Measurements from ENCODE around the gene HSPG2.

DNA sequence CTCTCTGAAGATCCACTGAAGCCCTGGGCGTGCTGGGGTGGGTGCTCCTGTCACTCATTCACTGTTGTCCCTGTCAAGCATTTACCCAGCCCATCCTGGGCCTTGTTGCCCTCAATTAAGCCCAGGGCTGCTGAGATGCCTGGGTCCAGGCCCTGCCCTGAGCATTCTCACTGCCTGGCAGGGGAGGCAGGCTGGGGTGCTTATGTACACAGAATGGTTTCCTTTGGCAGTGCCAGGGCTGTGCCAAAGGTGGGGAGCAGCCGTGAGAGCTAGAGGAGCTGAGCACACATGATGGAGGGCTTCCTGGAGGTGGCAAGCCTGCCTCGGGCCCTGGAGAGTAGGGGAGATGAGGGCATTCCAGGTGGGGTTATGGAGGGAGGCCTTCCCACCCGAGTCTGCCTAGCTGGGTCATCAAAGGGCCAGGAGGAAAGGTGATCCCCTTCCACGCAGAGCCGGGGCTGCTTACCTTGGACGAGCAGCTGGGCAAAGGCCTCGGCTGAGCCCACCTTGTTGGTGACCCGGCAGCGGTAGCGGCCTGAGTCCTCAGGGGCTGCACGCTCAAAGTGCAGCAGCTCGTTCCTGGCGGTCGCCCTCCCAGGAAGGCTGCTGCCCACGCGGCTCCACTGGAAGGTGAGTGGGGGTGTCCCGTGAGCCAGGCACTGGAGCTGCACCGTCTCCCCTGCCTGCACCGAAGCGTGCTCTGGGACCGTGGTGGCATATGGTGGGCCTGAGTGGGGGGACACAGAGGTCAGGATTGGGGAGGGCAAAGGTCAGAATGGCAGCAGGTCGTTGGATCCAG is 98.6 kb downstream of the HSPG2 start:
- TF ChIP-seq EZH2 (IDR thresholded peaks at IDR 0.05; ENCODE audit: borderline replicate concordance, insufficient read depth, low read depth, low read length, poor library complexity, severe bottlenecking) = no peak
- TF ChIP-seq, protein P1, sequence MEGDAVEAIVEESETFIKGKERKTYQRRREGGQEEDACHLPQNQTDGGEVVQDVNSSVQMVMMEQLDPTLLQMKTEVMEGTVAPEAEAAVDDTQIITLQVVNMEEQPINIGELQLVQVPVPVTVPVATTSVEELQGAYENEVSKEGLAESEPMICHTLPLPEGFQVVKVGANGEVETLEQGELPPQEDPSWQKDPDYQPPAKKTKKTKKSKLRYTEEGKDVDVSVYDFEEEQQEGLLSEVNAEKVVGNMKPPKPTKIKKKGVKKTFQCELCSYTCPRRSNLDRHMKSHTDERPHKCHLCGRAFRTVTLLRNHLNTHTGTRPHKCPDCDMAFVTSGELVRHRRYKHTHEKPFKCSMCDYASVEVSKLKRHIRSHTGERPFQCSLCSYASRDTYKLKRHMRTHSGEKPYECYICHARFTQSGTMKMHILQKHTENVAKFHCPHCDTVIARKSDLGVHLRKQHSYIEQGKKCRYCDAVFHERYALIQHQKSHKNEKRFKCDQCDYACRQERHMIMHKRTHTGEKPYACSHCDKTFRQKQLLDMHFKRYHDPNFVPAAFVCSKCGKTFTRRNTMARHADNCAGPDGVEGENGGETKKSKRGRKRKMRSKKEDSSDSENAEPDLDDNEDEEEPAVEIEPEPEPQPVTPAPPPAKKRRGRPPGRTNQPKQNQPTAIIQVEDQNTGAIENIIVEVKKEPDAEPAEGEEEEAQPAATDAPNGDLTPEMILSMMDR (IDR thresholded peaks at IDR 0.05) = no peak

All from B cell (primary cell).